HL-60 (cell line): ENCODE data around the gene TPM2.

Experiments
- DNase-seq, 2 experiments: peaks; one replicate each; pipeline ENCODE4 v3.0.0-alpha.2; 2010 to 2020; ENCODE audit warnings: low read depth in 1 of 2, low spot score in 1 of 2
- H3K27ac ChIP-seq: fragments of 250-450 bp; sonication (Bioruptor Pico); replicated peaks from 2 replicates; pipeline ENCODE4 v1.5.1; 2020; ENCODE audit warnings: mild to moderate bottlenecking, moderate library complexity
- H3K27me3 ChIP-seq: fragments of 250-450 bp; sonication (Bioruptor Pico); 2 replicates; pipeline ENCODE4 v1.5.1; 2021; ENCODE audit warnings: mild to moderate bottlenecking, moderate library complexity; ENCODE audit not compliant: insufficient read depth, poor library complexity, severe bottlenecking
- H3K4me3 ChIP-seq: replicated peaks from 2 replicates; pipeline ENCODE4 v1.5.1; 2011; ENCODE audit warnings: mild to moderate bottlenecking, control low read depth, low read length; ENCODE audit not compliant: insufficient read depth
- CTCF ChIP-seq: IDR thresholded peaks from one replicate; pipeline ENCODE4 v1.5.1; 2011; ENCODE audit warnings: low read length, control low read depth, inconsistent platforms; ENCODE audit not compliant: insufficient read depth
- GABPA ChIP-seq: IDR thresholded peaks from 2 replicates; pipeline ENCODE4 v1.6.1; 2012; ENCODE audit warnings: low read depth
- POLR2AphosphoS5 ChIP-seq: IDR thresholded peaks from 2 replicates; pipeline ENCODE4 v1.6.1; 2012; ENCODE audit warnings: low read depth
- REST ChIP-seq: IDR thresholded peaks from 2 replicates; pipeline ENCODE4 v1.6.1; 2012; ENCODE audit warnings: low read depth; ENCODE audit not compliant: insufficient replicate concordance
- SPI1 ChIP-seq: IDR thresholded peaks from 2 replicates; pipeline ENCODE4 v1.6.1; 2012; ENCODE audit warnings: low read depth, mild to moderate bottlenecking, borderline replicate concordance

Gene TPM2

GRCh38 chr9:35730486-35730854 lies 40.7 kb upstream of the TPM2 start:
- TF ChIP-seq SPI1 = no peak
- no peak for TF ChIP-seq GABPA
- no peak for TF ChIP-seq POLR2AphosphoS5
- no peak for TF ChIP-seq REST
- TF ChIP-seq CTCF = no peak
- H3K4me3 ChIP-seq = peak overlapping the region; percentile 83
- DNase-seq = no peak
- H3K27ac ChIP-seq = peak overlapping the region; percentile 82
- H3K27me3 ChIP-seq = no peaks in the 10 kb centered on the region

- Histone ChIP-seq H3K27ac (peak overlapping the region; percentile 82), H3K27me3 (no peaks in the 10 kb centered on the region), H3K4me3 (peak overlapping the region; percentile 83)
- peak; percentile 54 to 68 for DNase-seq
- TF ChIP-seq CTCF (peak; percentile 32), GABPA (no peak), POLR2AphosphoS5 (no peak), SPI1 (peak; percentile 56; the same call in 1 of the 2 replicates), REST (no peak)
These were observed 40.2 kb upstream of the TPM2 start for GRCh38 chr9:35729700-35730485.

DNA sequence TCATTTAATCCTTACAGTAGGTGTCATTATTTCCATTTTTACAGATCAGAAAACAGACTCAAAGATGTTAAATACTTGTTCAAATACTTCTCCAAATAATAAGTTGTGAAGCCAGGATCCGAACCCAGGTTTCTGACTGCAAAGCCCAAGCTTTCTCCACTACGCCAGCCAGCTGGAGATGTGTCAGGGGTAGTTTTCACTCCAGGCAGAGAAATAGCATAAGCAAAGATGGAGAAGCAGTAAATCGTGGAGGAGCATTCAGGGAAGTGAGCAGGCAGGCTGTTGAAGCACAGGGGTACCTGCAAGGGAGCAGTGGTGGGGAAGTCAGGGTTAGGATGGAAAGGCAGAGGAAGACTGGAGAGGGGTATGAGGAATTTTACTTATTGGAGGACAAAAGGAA lies 39.4 kb upstream of the TPM2 start:
- TF ChIP-seq CTCF (no peak), REST (no peak), GABPA (no peak), SPI1 (no peak), POLR2AphosphoS5 (no peak)
- Histone ChIP-seq H3K27ac (peak overlapping the region; percentile 68; the same call in 1 of the 2 replicates), H3K4me3 (peak overlapping the region; percentile 39), H3K27me3 (no peaks in the 10 kb centered on the region)
- no peak for DNase-seq
